HG02642 (cell line): ENCODE results near the gene TSPAN14.
"Not testable (repeated sequence)": the region's sequence is repeated elsewhere in the genome, so short reads cannot be mapped to it uniquely, and the experiment has no call there.

ENCODE experiments used
- ATAC-seq: cut with Tn5 transposase; IDR thresholded peaks from one replicate; pipeline ENCODE4 v1.9.1; 2021; ENCODE audit warnings: mild to moderate bottlenecking; ENCODE audit not compliant: unreplicated experiment, poor library complexity

TSPAN14 gene

DNA sequence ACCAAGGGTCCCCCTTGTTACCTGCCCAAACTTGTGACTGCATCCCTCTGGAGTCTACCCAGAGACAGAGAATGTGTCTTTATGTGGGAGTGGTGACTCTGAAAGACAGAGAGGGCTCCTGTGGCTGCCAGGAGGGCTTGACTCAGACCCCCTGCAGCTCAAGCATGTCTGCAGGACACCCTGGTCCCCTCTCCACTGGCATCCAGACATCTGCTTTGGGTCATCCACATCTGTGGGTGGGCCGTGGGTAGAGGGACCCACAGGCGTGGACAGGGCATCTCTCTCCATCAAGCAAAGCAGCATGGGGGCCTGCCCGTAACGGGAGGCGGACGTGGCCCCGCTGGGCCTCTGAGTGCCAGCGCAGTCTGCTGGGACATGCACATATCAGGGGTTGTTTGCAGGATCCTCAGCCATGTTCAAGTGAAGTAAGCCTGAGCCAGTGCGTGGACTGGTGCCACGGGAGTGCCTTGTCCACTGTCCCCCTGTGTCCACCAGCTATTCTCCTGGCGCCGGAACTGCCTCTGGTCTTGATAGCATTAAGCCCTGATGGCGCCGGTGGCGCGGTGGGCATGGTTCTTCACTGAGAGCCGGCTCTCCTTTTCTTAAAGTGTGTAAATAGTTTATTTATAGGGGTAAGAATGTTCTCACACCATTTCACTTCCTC lies 64.2 kb downstream of the TSPAN14 start:
- ATAC-seq = no peak

DNA sequence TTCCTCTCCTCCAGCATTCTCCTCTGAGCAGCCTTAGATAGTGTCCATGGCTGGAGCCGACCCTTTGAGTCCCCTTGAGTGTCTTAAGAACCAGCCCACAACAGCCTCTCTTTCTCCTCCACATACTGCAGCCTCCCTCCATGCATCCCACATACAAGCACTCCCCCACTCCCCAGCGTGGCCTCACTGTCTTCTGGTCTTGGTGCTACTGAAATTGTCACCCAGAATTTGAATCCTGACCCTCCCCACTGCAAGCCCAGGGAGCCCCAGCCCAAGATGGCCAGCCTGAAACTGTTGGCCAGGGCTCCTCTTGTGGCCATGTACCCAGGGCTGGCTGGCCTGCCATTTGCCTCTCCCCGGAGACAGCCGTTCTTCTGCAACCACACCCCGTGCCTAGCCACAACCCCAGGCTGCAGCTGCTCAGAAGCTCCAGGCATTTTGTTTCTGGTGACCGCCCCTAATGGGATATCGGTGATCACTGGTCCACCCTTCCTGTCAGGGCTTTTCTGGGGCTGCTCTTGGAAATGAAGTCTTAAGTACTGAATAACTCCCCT lies 64.8 kb downstream of the TSPAN14 start:
- no peak for ATAC-seq

GRCh38 chr10:80519936-80520650 lies 66.0 kb downstream of the TSPAN14 start:
- ATAC-seq = no peak

- no peak for ATAC-seq
Observed at GRCh38 chr10:80520661-80521470, 66.8 kb downstream of the TSPAN14 start.

DNA sequence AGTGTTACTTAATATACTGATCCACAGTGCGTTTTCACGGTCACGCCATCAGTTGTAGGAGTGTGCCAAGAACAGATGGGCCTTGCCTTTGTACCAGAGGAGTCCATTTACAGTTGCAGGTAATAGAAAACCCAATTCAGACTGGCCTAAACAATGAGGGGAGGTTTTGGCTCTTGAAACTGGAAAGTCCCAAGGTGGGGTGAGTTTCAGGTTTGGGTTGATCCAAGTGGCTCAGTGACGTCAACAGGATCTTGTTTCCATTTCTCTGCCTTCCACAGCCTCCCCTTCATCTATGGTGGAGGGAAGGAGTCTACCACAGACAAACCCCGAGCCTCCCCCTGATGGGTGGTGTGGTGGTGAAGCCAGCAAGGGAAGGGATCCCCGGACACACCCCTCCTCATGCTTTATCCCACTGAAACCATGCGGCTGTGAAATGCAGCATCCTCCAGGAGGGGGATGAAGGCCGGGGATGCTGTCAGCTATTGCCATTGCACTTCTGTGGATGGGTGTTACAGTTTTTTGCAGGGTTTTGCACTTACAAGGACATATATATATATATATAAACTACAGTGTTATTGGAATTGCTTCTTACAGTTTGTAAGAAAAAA lies 68.8 kb downstream of the TSPAN14 start:
- no peak for ATAC-seq

- no peak for ATAC-seq
Observed at GRCh38 chr10:80523773-80524172, 69.7 kb downstream of the TSPAN14 start.

DNA sequence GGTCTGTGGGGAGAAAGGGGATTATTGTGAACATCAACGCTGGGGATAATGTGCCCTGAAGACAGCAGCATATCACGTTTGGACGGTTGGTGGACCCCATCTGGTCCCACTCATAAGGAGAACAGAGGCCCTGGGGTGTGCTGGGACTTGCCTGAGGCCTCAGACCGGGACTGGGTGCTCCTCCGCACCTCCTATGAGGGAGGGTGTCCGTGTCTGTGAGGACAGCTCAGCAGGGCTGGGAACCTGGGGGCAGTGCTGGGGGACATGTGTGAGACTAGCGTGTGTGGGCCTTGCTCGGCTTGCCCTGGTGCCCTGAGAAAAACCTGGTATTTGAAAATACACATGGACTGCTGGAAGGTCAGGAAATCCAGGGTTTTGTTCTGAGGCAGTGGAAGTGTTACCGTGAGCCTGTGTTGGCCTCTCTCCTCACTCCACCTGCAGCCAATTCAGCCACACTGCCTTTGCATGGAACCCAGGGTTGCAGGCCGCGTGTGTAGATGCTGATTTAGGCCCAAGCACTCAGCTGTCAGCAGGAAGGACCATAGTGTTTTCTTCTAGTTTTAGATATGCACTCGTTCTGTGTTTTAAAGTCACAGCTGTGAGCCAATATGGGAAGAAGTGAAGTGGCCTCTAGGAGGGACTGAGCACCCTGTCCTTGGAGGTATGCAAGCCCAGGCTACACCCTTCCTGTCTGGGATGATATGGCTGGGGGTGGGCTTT lies 70.2 kb downstream of the TSPAN14 start:
- ATAC-seq = no peak

DNA sequence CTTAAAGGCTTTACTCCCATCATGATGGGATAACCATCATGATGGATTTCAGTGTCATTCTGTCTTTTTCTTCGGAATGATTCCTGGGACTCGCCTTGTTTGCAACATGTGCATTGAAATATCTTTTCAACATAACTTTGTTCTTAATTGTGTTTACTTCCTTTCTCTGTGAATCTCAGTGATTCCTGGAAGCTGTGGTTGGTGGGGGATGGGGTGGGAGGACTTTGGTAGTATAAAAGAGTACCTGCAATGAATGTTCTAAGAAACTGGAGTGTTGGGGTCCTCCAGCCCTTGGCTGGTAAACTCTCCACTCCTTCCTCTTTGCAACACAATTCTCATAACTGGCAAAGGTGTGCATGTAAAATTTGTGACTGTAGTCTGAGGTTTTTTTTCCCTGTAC lies 72.1 kb downstream of the TSPAN14 start:
- no peak for ATAC-seq

GRCh38 chr10:80526742-80527141 lies 72.6 kb downstream of the TSPAN14 start:
- ATAC-seq = no peak

DNA sequence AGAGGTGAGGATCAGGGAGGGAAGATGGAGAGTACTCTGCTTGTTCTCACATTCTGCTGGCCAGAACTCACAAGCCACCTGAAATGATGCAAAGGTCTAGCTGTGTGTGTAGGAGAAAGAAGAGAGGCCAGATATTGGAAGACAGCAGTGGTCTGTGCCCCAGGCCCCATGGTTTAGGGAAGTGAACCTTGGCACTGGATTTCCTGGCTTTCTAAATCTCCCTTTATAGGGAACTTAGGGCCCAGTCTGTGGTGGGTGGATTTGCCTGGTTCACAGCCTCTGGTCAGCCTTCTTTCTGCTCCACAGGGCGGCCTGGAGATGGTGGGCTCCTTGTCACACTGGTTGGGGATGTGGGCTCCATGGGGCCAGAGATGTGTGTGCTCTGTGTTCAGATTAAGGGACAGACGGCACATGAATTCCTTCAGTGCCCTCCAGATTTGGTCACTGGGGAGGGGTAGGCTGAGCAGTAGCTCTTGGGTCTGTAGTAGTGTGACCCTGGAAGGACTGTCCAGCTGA lies 74.1 kb downstream of the TSPAN14 start:
- no peak for ATAC-seq

DNA sequence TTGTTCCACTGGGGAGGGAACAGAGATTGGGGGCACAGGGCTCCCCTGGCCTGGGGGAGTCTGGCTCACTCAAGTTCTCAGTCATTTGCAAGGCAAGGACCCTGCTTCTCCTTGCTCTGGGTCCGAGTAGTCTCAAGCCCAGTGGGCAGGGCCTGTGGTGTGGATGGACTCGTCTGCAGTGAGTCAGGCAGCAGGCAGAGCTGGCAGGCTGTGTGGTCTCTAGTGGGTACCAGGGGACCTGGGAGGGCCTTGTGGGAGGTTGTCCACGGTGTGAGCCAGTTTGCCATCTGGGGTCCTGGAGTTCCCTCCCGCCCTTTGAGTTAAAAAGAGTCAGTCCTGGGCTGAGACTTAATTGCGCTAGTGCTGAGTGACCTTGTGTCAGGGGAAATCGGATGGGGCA lies 74.8 kb downstream of the TSPAN14 start:
- ATAC-seq = no peak

- no peak for ATAC-seq
Observed at GRCh38 chr10:80529604-80530003, 75.5 kb downstream of the TSPAN14 start.

- ATAC-seq = peak; percentile 39
Observed at GRCh38 chr10:80530251-80530650, 76.1 kb downstream of the TSPAN14 start.

DNA sequence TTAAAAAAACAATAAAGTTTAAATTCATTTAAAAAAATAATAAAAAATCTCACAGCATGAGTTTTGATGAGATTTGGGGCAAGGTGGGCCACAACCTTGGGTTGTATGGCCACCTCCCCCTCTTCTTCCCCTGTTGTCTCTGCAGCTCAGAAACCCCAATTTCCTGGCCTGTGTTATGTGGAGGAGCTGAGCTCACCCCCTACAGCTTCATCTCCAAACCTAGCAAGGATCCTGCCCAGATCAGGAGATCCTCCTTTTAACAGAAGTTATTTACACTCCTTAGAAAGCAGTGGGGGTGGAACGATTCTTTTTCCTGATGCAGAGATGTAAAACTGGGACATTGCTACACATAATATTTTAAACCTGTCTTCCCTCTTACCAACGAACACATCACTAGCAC lies 76.7 kb downstream of the TSPAN14 start:
- ATAC-seq = no peak

- ATAC-seq = no peak
Observed at GRCh38 chr10:80532571-80532970, 78.5 kb downstream of the TSPAN14 start.

- ATAC-seq = not testable (repeated sequence)
Observed at GRCh38 chr10:80534059-80534458, 79.9 kb downstream of the TSPAN14 start.

- not testable (repeated sequence) for ATAC-seq
Observed at GRCh38 chr10:80534646-80535045, 80.5 kb downstream of the TSPAN14 start.

GRCh38 chr10:80535671-80536360 lies 81.7 kb downstream of the TSPAN14 start:
- peak; percentile 89 for ATAC-seq

DNA sequence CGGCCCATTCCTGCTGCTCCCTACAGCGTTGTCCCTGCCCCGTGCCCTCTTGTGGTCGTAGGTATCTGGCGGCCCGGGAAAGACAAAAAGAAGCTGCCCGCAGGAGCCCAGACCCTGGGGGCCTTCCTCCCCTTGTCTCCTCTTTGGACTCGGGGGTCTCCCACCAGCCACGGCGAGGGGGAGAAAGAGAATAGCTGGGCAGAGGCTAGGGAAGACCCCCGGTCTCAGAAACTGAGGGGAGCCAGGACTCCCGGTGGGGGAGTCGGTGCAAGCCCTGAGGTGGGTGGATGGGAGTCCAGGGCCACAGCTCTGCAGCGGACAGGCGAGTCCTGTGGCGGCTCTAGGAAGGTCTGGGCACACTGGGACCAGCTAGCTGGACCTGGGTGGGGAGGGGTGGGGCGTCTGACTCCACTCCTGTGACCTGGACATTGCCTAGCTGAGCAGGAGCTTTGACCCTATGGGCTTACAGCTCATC lies 82.3 kb downstream of the TSPAN14 start:
- no peak for ATAC-seq
